HepG2 (cell line): ENCODE results near the gene MYH15. TPM values are rescaled to one million over a fixed set of nuclear protein-coding genes. Genes with fewer than 3 reads are reported as not detected.

ENCODE experiments used
- ATAC-seq: fragments of 200-7000 bp; cut with Tn5 transposase; 3 replicates; pipeline ENCODE4 v1.9.1; 2020; ENCODE audit warnings: mild to moderate bottlenecking, moderate library complexity
- BruUV-seq: library from RNA; stranded (reverse); fragments of 400-500 nt; replicated peaks from 2 replicates; lab custom pipeline; 2021; lab: Mats Ljungman, UMichigan
- CTCF ChIA-PET: fragments of 300-600 bp; formaldehyde crosslinking; extraction: SDS; loops from one replicate; lab custom pipeline; 2021; ENCODE audit warnings: low total read pairs, inconsistent platforms, low intra/inter-chr PET ratio; lab: Yijun Ruan, JAX
- POLR2A ChIA-PET: fragments of 350-600 bp; sonication (Branson Sonifier 250); formaldehyde crosslinking; loops from one replicate; lab custom pipeline; 2020; ENCODE audit warnings: antibody characterized with exemption, inconsistent platforms; lab: Yijun Ruan, JAX
- DNase-seq: peaks from one replicate; pipeline ENCODE4 v3.0.0-alpha.2; 2015; ENCODE audit warnings: low spot score
- FAIRE-seq: peaks from 3 replicates; lab custom pipeline; 2011; peaks lifted over from hg19 to GRCh38; lab: Jason Lieb, UNC
- H2AFZ ChIP-seq: one replicate; pipeline ENCODE4 v1.6.1; 2011; ENCODE audit warnings: low read length, inconsistent platforms
- H3K27ac ChIP-seq: fragments of 300-600 bp; 3 replicates; pipeline ENCODE4 v1.8.0; 2011; ENCODE audit warnings: mixed run types, mild to moderate bottlenecking, mixed read lengths, low read length, inconsistent platforms; ENCODE audit not compliant: insufficient read depth; ENCODE audit errors: extremely low read length
- H3K27me3 ChIP-seq, 2 experiments: fragments of 200-600 bp in 1 of 2; 2 replicates in 1 of 2; 3 replicates in 1 of 2; pipeline versions ENCODE4 v1.6.0 to v1.8.0; 2011; ENCODE audit warnings: low read length in 2 of 2, mild to moderate bottlenecking in 2 of 2, moderate library complexity in 2 of 2, inconsistent platforms in 1 of 2; ENCODE audit not compliant: insufficient read depth in 2 of 2, control insufficient read depth in 1 of 2
- H3K36me3 ChIP-seq, 2 experiments: fragments of 200-600 bp in 1 of 2; replicated peaks in 1 of 2; 2 replicates in 1 of 2; 3 replicates in 1 of 2; pipeline versions ENCODE4 v1.5.1 to v1.8.0; 2011; ENCODE audit warnings: low read length in 2 of 2, inconsistent platforms in 1 of 2; ENCODE audit not compliant: insufficient read depth in 2 of 2, control insufficient read depth in 1 of 2
- H3K4me1 ChIP-seq: 2 replicates; pipeline ENCODE4 v1.5.1; 2012; ENCODE audit warnings: low read length, inconsistent platforms; ENCODE audit not compliant: insufficient read depth
- H3K4me2 ChIP-seq: 2 replicates; pipeline ENCODE4 v1.6.0; 2011; ENCODE audit warnings: low read depth, low read length, inconsistent platforms
- H3K4me3 ChIP-seq, 3 experiments: fragments of 200-600 bp in 1 of 3; sonication (generic), shearing (Covaris generic) in 1 of 3; replicated peaks in 1 of 3; 2 replicates each; pipeline ENCODE4 v1.5.1; 2011 to 2016; ENCODE audit warnings: low read length in 3 of 3, inconsistent platforms in 2 of 3, low read depth in 2 of 3, mild to moderate bottlenecking in 2 of 3, control low read depth in 1 of 3, mixed read lengths in 1 of 3; ENCODE audit not compliant: insufficient read depth in 1 of 3
- H3K79me2 ChIP-seq: one replicate; pipeline ENCODE4 v1.6.1; 2011; ENCODE audit warnings: low read length, inconsistent platforms; ENCODE audit not compliant: insufficient read depth
- H3K9ac ChIP-seq: 2 replicates; pipeline ENCODE4 v1.6.0; 2011; ENCODE audit warnings: mild to moderate bottlenecking, low read depth, low read length, inconsistent platforms; ENCODE audit not compliant: insufficient read depth
- H3K9me3 ChIP-seq: 2 replicates; pipeline ENCODE4 v1.5.1; 2012; ENCODE audit warnings: mild to moderate bottlenecking, low read length
- H4K20me1 ChIP-seq: 2 replicates; pipeline ENCODE4 v1.6.0; 2011; ENCODE audit warnings: inconsistent platforms, mild to moderate bottlenecking, low read length, moderate library complexity; ENCODE audit not compliant: insufficient read depth
- AHR ChIP-seq: IDR thresholded peaks from 2 replicates; pipeline ENCODE4 v1.6.1; 2018; ENCODE audit warnings: missing genetic modification reagents, missing compliant biosample characterization
- ATM ChIP-seq: fragments of 450-650 bp; IDR thresholded peaks from 2 replicates; pipeline ENCODE4 v1.7.1; 2017; ENCODE audit warnings: mild to moderate bottlenecking, borderline replicate concordance
- CREM ChIP-seq, 2 experiments: sonication (generic) in 1 of 2; formaldehyde crosslinking in 1 of 2; IDR thresholded peaks; 2 replicates each; pipeline versions ENCODE4 v1.4.0 to v1.6.1; 2016 to 2020; ENCODE audit warnings: antibody characterized with exemption in 1 of 2, mild to moderate bottlenecking in 1 of 2, missing genetic modification reagents in 1 of 2
- HCFC1 ChIP-seq: fragments of 150-350 bp; IDR thresholded peaks from 2 replicates; pipeline ENCODE4 v1.6.1; 2014; ENCODE audit warnings: low read depth, low read length
- NR2F1 ChIP-seq, 2 experiments: fragments of 450-650 bp in 1 of 2; formaldehyde crosslinking in 1 of 2; IDR thresholded peaks; 2 replicates each; pipeline versions ENCODE4 v1.5.0 to v1.6.1; 2016 to 2020; ENCODE audit warnings: mild to moderate bottlenecking in 1 of 2, missing compliant biosample characterization in 1 of 2, missing genetic modification reagents in 1 of 2, moderate library complexity in 1 of 2
- RBM22 ChIP-seq: fragments of 200-400 bp; formaldehyde crosslinking; optimal IDR thresholded peaks from 2 replicates; pipeline ENCODE3; 2017; ENCODE audit warnings: mild to moderate bottlenecking, low read length, moderate library complexity
- RFX5 ChIP-seq: IDR thresholded peaks from 2 replicates; pipeline ENCODE4 v1.6.1; 2011; ENCODE audit warnings: low read depth, low read length, improper control_type of control experiment
- SAFB2 ChIP-seq: sonication (generic); formaldehyde crosslinking; IDR thresholded peaks from 2 replicates; pipeline ENCODE4 v1.5.1; 2020; ENCODE audit warnings: missing genetic modification reagents, low read depth, mild to moderate bottlenecking, borderline replicate concordance
- SMARCE1 ChIP-seq: fragments of 450-650 bp; IDR thresholded peaks from 2 replicates; pipeline ENCODE4 v1.6.1; 2017; ENCODE audit warnings: borderline replicate concordance
- SP5 ChIP-seq: IDR thresholded peaks from 2 replicates; pipeline ENCODE4 v1.6.1; 2016; ENCODE audit warnings: low read depth, borderline replicate concordance
- ZNF142 ChIP-seq: sonication (generic); formaldehyde crosslinking; IDR thresholded peaks from 2 replicates; pipeline ENCODE4 v1.4.0; 2020; ENCODE audit warnings: missing genetic modification reagents
- ZUFSP ChIP-seq: sonication (generic); formaldehyde crosslinking; IDR thresholded peaks from 2 replicates; pipeline ENCODE4 v1.9.0; 2021; ENCODE audit warnings: missing genetic modification reagents, mild to moderate bottlenecking, borderline replicate concordance
- WGBS: methylation state at CpG from one replicate; pipeline ENCODE4 v1.1.6; 2017; ENCODE audit warnings: low lambda C conversion rate; 5-methylcytosine and 5-hydroxymethylcytosine counted together
- in situ Hi-C: cut with HindIII; loops from 2 replicates; pipeline ENCODE4 v1.10.0; 2017; ENCODE audit warnings: low pct_unique_long_range_greater_than_20kb; ENCODE audit not compliant: extremely low pct_ligation_motif_present
- intact Hi-C: fragments of 100-400 bp; cut with micrococcal nuclease; formaldehyde crosslinking; loops from one replicate; pipeline ENCODE4 v1.10.0; 2022; ENCODE audit not compliant: unreplicated experiment
- polyA plus RNA-seq, 8 experiments: library from polyadenylated mRNA; depleted of rRNA in 3 of 8; stranded (reverse) in 7 of 8; unstranded in 1 of 8; fragments of >200 nt; fragmentation: Illumina TruSeq in 4 of 8; extraction: Trizol in 4 of 8; gene quantifications; 2 replicates each; pipeline versions ENCODE4 v1.2.1 to v1.2.3, GENCODE V29; 2011 to 2016; ENCODE audit warnings: low read depth in 4 of 8, missing spikeins in 1 of 8, mixed read lengths in 1 of 8; ENCODE audit not compliant: insufficient read depth in 1 of 8
- total RNA-seq, 5 experiments: library from RNA; depleted of rRNA; stranded (reverse); fragments of >200 nt; fragmentation: Illumina TruSeq; extraction: Trizol; gene quantifications; 2 replicates each; pipeline ENCODE4 v1.2.3, GENCODE V29; 2016; ENCODE audit warnings: low read depth in 1 of 5

Gene MYH15
- total and polyA plus RNA-seq, 2 of the 13 experiments (the other 11 are each of a cell fraction or from before 2014, with no cell fraction given) = 0.03 to 0.09 TPM

GRCh38 chr3:108548304-108548703 lies 37.9 kb upstream of the MYH15 start:
- Histone ChIP-seq H3K9me3 (no peaks in the 10 kb centered on the region), H3K36me3 (peaks cover 0 to 9% of the 10 kb centered on the region in 2 experiments; a peak in 2 of 5 replicates), H3K4me1 (no peaks in the 10 kb centered on the region), H3K79me2 (no peaks in the 10 kb centered on the region), H3K4me3 (no peak overlapping the region), H3K4me2 (no peak overlapping the region), H3K27me3 (no peaks in the 10 kb centered on the region), H4K20me1 (no peaks in the 10 kb centered on the region), H3K9ac (no peak overlapping the region), H2AFZ (no peak overlapping the region), H3K27ac (no peak overlapping the region)
- FAIRE-seq (no peak), ATAC-seq (no peak), DNase-seq (no peak)
- in situ Hi-C loops = no loop called here
- CTCF ChIA-PET = no interaction called here
- WGBS = 92% methylated on average over 1 of the region's 1 CpG
- intact Hi-C loops = no loop called here
- BruUV-seq = no TSS peak
- TF ChIP-seq ZUFSP = no peak
- TF ChIP-seq AHR (CRISPR knock-in tag) = no peak
- TF ChIP-seq RFX5 = no peak
- no peak for TF ChIP-seq SAFB2 (CRISPR knock-in tag)
- TF ChIP-seq CREM (IDR thresholded peaks at IDR 0.05) = no peak
- TF ChIP-seq CREM (CRISPR knock-in tag; IDR thresholded peaks at IDR 0.05) = no peak
- TF ChIP-seq ZNF142 = no peak
- TF ChIP-seq NR2F1 (CRISPR knock-in tag; IDR thresholded peaks at IDR 0.05) = no peak
- no peak for TF ChIP-seq SMARCE1
- no peak for TF ChIP-seq ATM
- no peak for TF ChIP-seq SP5 (CRISPR knock-in tag)
- TF ChIP-seq RBM22 = no peak
- TF ChIP-seq HCFC1 = no peak
- POLR2A ChIA-PET = no interaction called here
